A549 (cell line): ENCODE results near the gene EDN2. TPM values are rescaled to one million over a fixed set of nuclear protein-coding genes. Genes with fewer than 3 reads are reported as not detected.

Experiments
- ATAC-seq, 2 experiments: fragments of 200-7000 bp in 1 of 2; fragments of >200 bp in 1 of 2; cut with Nextera tagmentation in 1 of 2; cut with Tn5 transposase in 1 of 2; 3 replicates each; pipeline versions ENCODE4 v1.8.0 to v1.9.1; 2018 to 2020; ENCODE audit warnings: mild to moderate bottlenecking in 1 of 2, moderate library complexity in 1 of 2
- CTCF ChIA-PET: fragments of 300-600 bp; sonication (Branson Sonifier 250); formaldehyde crosslinking; extraction: SDS; loops from one replicate; lab custom pipeline; 2021; ENCODE audit warnings: antibody characterized with exemption, inconsistent platforms; lab: Yijun Ruan, JAX
- POLR2A ChIA-PET: fragments of 350-600 bp; formaldehyde crosslinking; extraction: SDS; loops from one replicate; lab custom pipeline; 2021; ENCODE audit warnings: antibody characterized with exemption, inconsistent platforms; lab: Yijun Ruan, JAX
- DNase-seq, 2 experiments: peaks; one replicate each; pipeline versions ENCODE4 v3.0.0 to v3.0.0-alpha.2; 2011 to 2016; ENCODE audit warnings: low read depth in 1 of 2, low spot score in 1 of 2
- FAIRE-seq: peaks from 2 replicates; lab custom pipeline; 2011; peaks lifted over from hg19 to GRCh38; lab: Jason Lieb, UNC
- H3K27ac ChIP-seq, 2 experiments: fragments of >200 bp; sonication (Bioruptor Twin); formaldehyde crosslinking; 3 replicates each; pipeline ENCODE4 v1.5.1; 2016 to 2017
- H3K4me1 ChIP-seq: fragments of >200 bp; sonication (Bioruptor Twin); formaldehyde crosslinking; 3 replicates; pipeline ENCODE4 v1.6.1; 2016
- H3K4me2 ChIP-seq: fragments of >200 bp; sonication (Bioruptor Twin); formaldehyde crosslinking; 3 replicates; pipeline ENCODE4 v1.6.1; 2016
- H3K4me3 ChIP-seq: fragments of >200 bp; sonication (Bioruptor Twin); formaldehyde crosslinking; 3 replicates; pipeline ENCODE4 v1.5.1; 2016
- H3K9me3 ChIP-seq: fragments of >200 bp; sonication (Bioruptor Twin); formaldehyde crosslinking; 3 replicates; pipeline ENCODE4 v1.6.1; 2016
- CBX2 ChIP-seq: fragments of 200-600 bp; sonication (generic); IDR thresholded peaks from 2 replicates; pipeline ENCODE4 v1.6.1; 2016; ENCODE audit warnings: low read depth, mild to moderate bottlenecking, borderline replicate concordance
- CBX8 ChIP-seq: fragments of 200-600 bp; sonication (generic); IDR thresholded peaks from 2 replicates; pipeline ENCODE4 v1.6.1; 2016
- CEBPB ChIP-seq, 2 experiments: fragments of >200 bp in 1 of 2; sonication (Bioruptor Twin) in 1 of 2; formaldehyde crosslinking in 1 of 2; IDR thresholded peaks; 2 replicates each; pipeline ENCODE4 v1.6.1; 2012 to 2016
- EHMT2 ChIP-seq: fragments of 200-600 bp; sonication (generic); IDR thresholded peaks from 2 replicates; pipeline ENCODE4 v1.6.1; 2016; ENCODE audit warnings: antibody characterized with exemption, low read depth, mild to moderate bottlenecking, moderate library complexity
- ESRRA ChIP-seq: fragments of 150-350 bp; IDR thresholded peaks from 2 replicates; pipeline ENCODE4 v1.6.1; 2014; ENCODE audit warnings: mild to moderate bottlenecking, low read length, borderline replicate concordance
- FOSB ChIP-seq: fragments of 250-450 bp; sonication (Bioruptor Pico); IDR thresholded peaks from 2 replicates; pipeline ENCODE4 v1.5.0; 2020; ENCODE audit warnings: mild to moderate bottlenecking, moderate library complexity
- GATA3 ChIP-seq: IDR thresholded peaks from 2 replicates; pipeline ENCODE4 v1.6.1; 2012; ENCODE audit warnings: borderline replicate concordance
- HEYL ChIP-seq: fragments of 250-450 bp; sonication (Bioruptor Pico); IDR thresholded peaks from 2 replicates; pipeline ENCODE4 v1.8.0; 2021; ENCODE audit warnings: mild to moderate bottlenecking, moderate library complexity
- KDM5A ChIP-seq: fragments of 200-600 bp; sonication (generic); IDR thresholded peaks from 2 replicates; pipeline ENCODE4 v1.6.1; 2016; ENCODE audit warnings: antibody characterized with exemption, mild to moderate bottlenecking
- MAZ ChIP-seq: fragments of 150-350 bp; IDR thresholded peaks from 2 replicates; pipeline ENCODE4 v1.6.1; 2014; ENCODE audit warnings: antibody characterized with exemption, low read depth, low read length, borderline replicate concordance
- MYC ChIP-seq: IDR thresholded peaks from 2 replicates; pipeline ENCODE4 v1.6.1; 2012; ENCODE audit warnings: mild to moderate bottlenecking, inconsistent platforms, low read length, improper control_type of control experiment, borderline replicate concordance
- NFE2L2 ChIP-seq: fragments of 150-350 bp; conservative IDR thresholded peaks from 2 replicates; pipeline ENCODE4 v1.6.1; 2014; ENCODE audit warnings: low read length
- NPAS2 ChIP-seq: fragments of 250-450 bp; sonication (Bioruptor Pico); IDR thresholded peaks from 2 replicates; pipeline ENCODE4 v1.8.0; 2022; ENCODE audit warnings: mild to moderate bottlenecking, moderate library complexity, borderline replicate concordance
- NR3C1 ChIP-seq: fragments of >200 bp; sonication (Bioruptor Twin); formaldehyde crosslinking; IDR thresholded peaks from 3 replicates; pipeline ENCODE4 v1.6.1; 2017
- POLR2A ChIP-seq: IDR thresholded peaks from 2 replicates; pipeline ENCODE4 v1.6.1; 2012; ENCODE audit warnings: mild to moderate bottlenecking, low read length
- POLR2AphosphoS2 ChIP-seq: conservative IDR thresholded peaks from 2 replicates; pipeline ENCODE4 v1.6.1; 2012; ENCODE audit warnings: low read length, improper control_type of control experiment, inconsistent platforms
- RARB ChIP-seq: fragments of 250-450 bp; sonication (Bioruptor Pico); IDR thresholded peaks from 2 replicates; pipeline ENCODE4 v1.8.0; 2021; ENCODE audit warnings: mild to moderate bottlenecking, moderate library complexity
- RCOR1 ChIP-seq: fragments of 150-350 bp; IDR thresholded peaks from 2 replicates; pipeline ENCODE4 v1.6.1; 2014; ENCODE audit warnings: antibody characterized with exemption, low read length, low read depth
- RNF2 ChIP-seq: fragments of 200-600 bp; sonication (generic); IDR thresholded peaks from 2 replicates; pipeline ENCODE4 v1.6.1; 2016; ENCODE audit warnings: low read depth, mild to moderate bottlenecking, antibody characterized with exemption, moderate library complexity, borderline replicate concordance
- TFCP2L1 ChIP-seq: fragments of 250-450 bp; sonication (Bioruptor Pico); IDR thresholded peaks from 2 replicates; pipeline ENCODE4 v1.5.0; 2021; ENCODE audit warnings: mild to moderate bottlenecking
- TP53 ChIP-seq: fragments of 250-450 bp; sonication (Bioruptor Pico); IDR thresholded peaks from 2 replicates; pipeline ENCODE4 v1.5.0; 2021; ENCODE audit warnings: mild to moderate bottlenecking, moderate library complexity
- ZFP36 ChIP-seq: fragments of 450-650 bp; IDR thresholded peaks from 2 replicates; pipeline ENCODE4 v1.6.1; 2014; ENCODE audit warnings: borderline replicate concordance; ENCODE audit not compliant: partially characterized antibody
- ZNF302 ChIP-seq: fragments of 250-450 bp; sonication (Bioruptor Pico); IDR thresholded peaks from 2 replicates; pipeline ENCODE4 v1.9.0; 2021; ENCODE audit warnings: inconsistent platforms, mild to moderate bottlenecking, moderate library complexity
- WGBS: methylation state at CpG from one replicate; pipeline ENCODE4 v1.1.6; 2017; ENCODE audit errors: missing lambda C conversion rate; 5-methylcytosine and 5-hydroxymethylcytosine counted together
- polyA plus RNA-seq, 4 experiments: library from polyadenylated mRNA; depleted of rRNA in 3 of 4; stranded (reverse); fragments of >200 nt; fragmentation: RNase III in 1 of 4; extraction: RNeasy Plus Mini Kit Qiagen cat#74134 plus additional on column Dnase treatment in 1 of 4; gene quantifications; 2 replicates in 3 of 4; 3 replicates in 1 of 4; pipeline ENCODE4 v1.2.3, GENCODE V29; 2011 to 2017
- TF ChIP-seq, protein P1 (sequence below): fragments of 250-450 bp; sonication (Bioruptor Pico); IDR thresholded peaks from 2 replicates; pipeline ENCODE4 v1.5.0; 2020; ENCODE audit warnings: low read depth, mild to moderate bottlenecking, moderate library complexity
- TF ChIP-seq, protein P2 (sequence below): IDR thresholded peaks from 2 replicates; pipeline ENCODE4 v1.6.1; 2012
- TF ChIP-seq, protein P3 (sequence below): IDR thresholded peaks from 2 replicates; pipeline ENCODE4 v1.6.1; 2012
- TF ChIP-seq, protein P4 (sequence below): fragments of >200 bp; sonication (Bioruptor Twin); formaldehyde crosslinking; IDR thresholded peaks from 3 replicates; pipeline ENCODE4 v1.6.1; 2016

EDN2 gene
- polyA plus RNA-seq, 2 of the 4 experiments (the other 2 are of a cell fraction) = 1.2 to 3.2 TPM

DNA sequence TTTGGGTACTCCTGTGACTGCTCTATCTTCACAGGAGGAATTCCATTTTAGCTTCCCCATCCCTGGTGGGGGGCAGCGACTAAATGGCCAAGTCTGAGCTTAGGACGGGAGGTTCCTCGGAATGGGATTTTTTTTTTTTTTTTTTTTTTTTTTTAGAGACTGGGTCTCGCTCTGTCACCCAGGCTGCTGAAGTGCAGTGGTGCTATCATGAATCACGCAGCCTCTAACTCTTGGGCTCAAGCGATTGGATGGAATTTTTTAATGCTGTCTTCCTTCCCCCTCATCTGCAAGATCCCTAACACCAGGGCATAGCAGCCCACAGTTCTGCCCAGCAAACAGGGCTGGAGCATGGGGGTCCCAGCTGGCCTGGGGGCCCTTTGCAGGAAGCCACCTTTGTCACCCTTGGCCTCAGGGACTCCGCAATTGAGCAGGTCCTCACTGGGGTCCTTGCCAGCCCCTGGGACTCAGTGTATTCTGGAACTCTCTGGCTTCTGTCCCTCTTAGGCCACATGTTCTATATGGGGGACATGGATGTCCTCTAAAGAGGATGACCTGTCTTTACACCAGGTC is 13.1 kb upstream of the EDN2 start:
- POLR2A ChIA-PET = no interaction called here
- no peak overlapping the region for H3K4me3 ChIP-seq
- no peak for ATAC-seq
- no peak for FAIRE-seq
- peak overlapping the region; percentile 82 to 100; a peak in 5 of 6 replicates for H3K27ac ChIP-seq
- CTCF ChIA-PET = interaction anchor here (0.7 to 3.6 kb wide), 2 partner anchors 15 to 19 kb away, joined by 4 to 19 read pairs; no protein-coding TSS in a partner anchor
- TF ChIP-seq HEYL (CRISPR knock-in tag) = no peak
- TF ChIP-seq CBX2 = no peak
- TF ChIP-seq ESRRA = no peak
- TF ChIP-seq RNF2 = no peak
- TF ChIP-seq MYC = no peak
- no peak for TF ChIP-seq FOSB
- TF ChIP-seq RCOR1 = no peak
- TF ChIP-seq ZNF302 (CRISPR knock-in tag) = no peak
- no peak for TF ChIP-seq CEBPB (IDR thresholded peaks at IDR 0.05)
- no peak for TF ChIP-seq POLR2A
- H3K4me2 ChIP-seq = peak overlapping the region; percentile 44; the same call in 2 of the 3 replicates
- peaks cover 82% of the 10 kb centered on the region for H3K4me1 ChIP-seq
- WGBS = 93% methylated on average over 6 of the region's 7 CpGs
- H3K9me3 ChIP-seq = no peaks in the 10 kb centered on the region
- DNase-seq = no peak

DNA sequence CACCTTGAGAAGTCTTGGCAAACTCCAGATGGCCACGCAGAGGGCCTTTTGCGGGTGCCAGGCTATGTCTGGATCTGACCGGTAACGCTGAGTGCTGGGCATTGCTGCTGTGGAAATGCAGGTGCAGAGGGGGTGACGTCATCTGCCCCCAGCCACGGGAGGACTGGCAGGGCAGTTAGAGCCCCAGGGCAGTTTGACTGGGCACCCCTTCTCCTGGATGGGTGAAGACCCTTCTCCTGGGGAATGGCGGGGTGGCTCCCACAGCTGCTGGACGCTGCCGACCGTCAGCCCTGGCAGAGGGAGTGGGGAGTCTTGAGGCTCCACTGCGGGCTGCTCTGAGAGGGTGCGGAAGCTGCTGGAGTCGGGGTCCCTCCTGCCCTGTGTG is 12.6 kb upstream of the EDN2 start:
- CTCF ChIA-PET = interaction anchor here (0.7 to 5.5 kb wide), 3 partner anchors 14 to 20 kb away, joined by 4 to 45 read pairs (median 19); partner anchors contain the start of gene EDN2
- no peak for TF ChIP-seq POLR2AphosphoS2
- no peak for TF ChIP-seq GATA3
- TF ChIP-seq, protein P1, sequence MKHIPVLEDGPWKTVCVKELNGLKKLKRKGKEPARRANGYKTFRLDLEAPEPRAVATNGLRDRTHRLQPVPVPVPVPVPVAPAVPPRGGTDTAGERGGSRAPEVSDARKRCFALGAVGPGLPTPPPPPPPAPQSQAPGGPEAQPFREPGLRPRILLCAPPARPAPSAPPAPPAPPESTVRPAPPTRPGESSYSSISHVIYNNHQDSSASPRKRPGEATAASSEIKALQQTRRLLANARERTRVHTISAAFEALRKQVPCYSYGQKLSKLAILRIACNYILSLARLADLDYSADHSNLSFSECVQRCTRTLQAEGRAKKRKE (CRISPR knock-in tag) = no peak
- no peak for TF ChIP-seq ZFP36
- no peak for TF ChIP-seq NPAS2 (CRISPR knock-in tag)
- no peak for TF ChIP-seq CBX8
- TF ChIP-seq, protein P2, sequence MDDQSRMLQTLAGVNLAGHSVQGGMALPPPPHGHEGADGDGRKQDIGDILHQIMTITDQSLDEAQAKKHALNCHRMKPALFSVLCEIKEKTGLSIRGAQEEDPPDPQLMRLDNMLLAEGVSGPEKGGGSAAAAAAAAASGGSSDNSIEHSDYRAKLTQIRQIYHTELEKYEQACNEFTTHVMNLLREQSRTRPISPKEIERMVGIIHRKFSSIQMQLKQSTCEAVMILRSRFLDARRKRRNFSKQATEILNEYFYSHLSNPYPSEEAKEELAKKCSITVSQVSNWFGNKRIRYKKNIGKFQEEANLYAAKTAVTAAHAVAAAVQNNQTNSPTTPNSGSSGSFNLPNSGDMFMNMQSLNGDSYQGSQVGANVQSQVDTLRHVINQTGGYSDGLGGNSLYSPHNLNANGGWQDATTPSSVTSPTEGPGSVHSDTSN = no peak
- TF ChIP-seq POLR2A = no peak
- TF ChIP-seq KDM5A = no peak
- no peak for TF ChIP-seq NR3C1
- TF ChIP-seq NFE2L2 = no peak
- POLR2A ChIA-PET = no interaction called here
- H3K9me3 ChIP-seq = no peaks in the 10 kb centered on the region
- 97% methylated on average over 7 of the region's 13 CpGs for WGBS
- no peak overlapping the region for H3K4me3 ChIP-seq
- peaks cover 87% of the 10 kb centered on the region for H3K4me1 ChIP-seq
- no peak for FAIRE-seq
- peak overlapping the region; percentile 82 to 100 for H3K27ac ChIP-seq
- ATAC-seq = no peak
- DNase-seq = no peak
- peak overlapping the region; percentile 83; the same call in 2 of the 3 replicates for H3K4me2 ChIP-seq

DNA sequence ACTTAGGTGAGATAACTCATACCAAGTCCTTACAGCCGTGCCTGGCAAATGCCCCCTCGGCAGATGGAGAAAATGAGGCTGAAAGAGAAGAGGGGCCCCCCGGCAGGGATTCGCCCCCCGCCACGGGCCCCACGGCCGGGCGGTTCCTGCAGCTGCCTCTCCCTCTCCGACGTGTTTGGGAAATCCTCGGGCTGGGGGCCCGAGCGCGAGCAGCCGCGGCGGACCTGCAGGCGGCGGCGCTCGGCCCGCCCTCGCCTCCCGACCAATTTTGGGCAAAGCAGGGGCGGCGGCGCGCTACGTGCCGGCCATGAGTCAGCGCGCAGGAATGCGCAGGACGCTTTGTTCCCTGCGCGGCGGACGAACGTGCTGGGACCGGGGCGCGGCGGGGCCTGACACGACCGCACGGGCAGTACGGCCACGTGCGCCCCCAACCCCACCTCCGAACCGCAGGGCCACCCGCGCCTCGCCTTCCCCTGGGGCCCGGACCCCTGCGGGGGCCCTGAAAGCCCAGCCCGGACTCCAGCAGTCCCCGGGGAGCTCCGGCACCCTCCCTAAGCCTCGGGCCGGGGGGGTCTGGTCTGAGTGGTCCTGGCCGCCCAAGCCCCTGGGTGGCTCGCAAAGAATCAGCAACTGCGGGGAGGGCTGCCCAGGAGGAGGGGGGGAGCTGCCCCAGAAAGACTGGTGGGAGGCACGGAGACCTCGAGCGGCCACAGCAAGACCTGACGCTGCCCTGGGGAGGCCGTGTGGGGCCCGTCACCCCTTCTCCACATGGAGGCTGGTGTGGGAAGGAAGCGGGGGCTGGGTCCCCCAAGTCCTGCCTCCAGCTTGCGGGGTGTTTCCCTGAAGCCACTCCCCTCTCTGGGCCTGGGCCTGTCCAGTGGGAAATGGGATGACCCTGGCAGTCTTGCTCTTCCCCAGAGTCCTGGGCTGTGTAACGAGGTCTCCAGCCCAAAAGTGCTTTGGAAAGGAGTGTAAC is 11.9 kb upstream of the EDN2 start:
- FAIRE-seq (no peak), ATAC-seq (peak; percentile 57 to 70), DNase-seq (peak in 1 of 2 experiments; percentile 82)
- H3K4me3 ChIP-seq = peak overlapping the region; percentile 33
- no peaks in the 10 kb centered on the region for H3K9me3 ChIP-seq
- H3K4me2 ChIP-seq = peak overlapping the region; percentile 83
- H3K4me1 ChIP-seq = peaks cover 90% of the 10 kb centered on the region
- peak overlapping the region; percentile 82 to 100 for H3K27ac ChIP-seq
- CTCF ChIA-PET = interaction anchor here (0.5 to 5.5 kb wide), 7 partner anchors 13 to 1478 kb away, joined by 3 to 45 read pairs (median 5); partner anchors contain the start of gene EDN2
- POLR2A ChIA-PET = no interaction called here
- WGBS = 7% methylated on average over 15 of the region's 74 CpGs
- TF ChIP-seq TFCP2L1 (CRISPR knock-in tag) (0 out of 2 replicates have a peak, but pooled peaks have one; percentile 51), TP53 (CRISPR knock-in tag) (no peak), MAZ (no peak), RARB (CRISPR knock-in tag) (no peak), NPAS2 (CRISPR knock-in tag) (no peak), EHMT2 (no peak), KDM5A (no peak), NFE2L2 (no peak)
- TF ChIP-seq, protein P3, sequence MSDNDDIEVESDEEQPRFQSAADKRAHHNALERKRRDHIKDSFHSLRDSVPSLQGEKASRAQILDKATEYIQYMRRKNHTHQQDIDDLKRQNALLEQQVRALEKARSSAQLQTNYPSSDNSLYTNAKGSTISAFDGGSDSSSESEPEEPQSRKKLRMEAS = peak; percentile 93
- TF ChIP-seq, protein P1 (CRISPR knock-in tag) = no peak
- TF ChIP-seq, protein P2 = no peak
- TF ChIP-seq, protein P4, sequence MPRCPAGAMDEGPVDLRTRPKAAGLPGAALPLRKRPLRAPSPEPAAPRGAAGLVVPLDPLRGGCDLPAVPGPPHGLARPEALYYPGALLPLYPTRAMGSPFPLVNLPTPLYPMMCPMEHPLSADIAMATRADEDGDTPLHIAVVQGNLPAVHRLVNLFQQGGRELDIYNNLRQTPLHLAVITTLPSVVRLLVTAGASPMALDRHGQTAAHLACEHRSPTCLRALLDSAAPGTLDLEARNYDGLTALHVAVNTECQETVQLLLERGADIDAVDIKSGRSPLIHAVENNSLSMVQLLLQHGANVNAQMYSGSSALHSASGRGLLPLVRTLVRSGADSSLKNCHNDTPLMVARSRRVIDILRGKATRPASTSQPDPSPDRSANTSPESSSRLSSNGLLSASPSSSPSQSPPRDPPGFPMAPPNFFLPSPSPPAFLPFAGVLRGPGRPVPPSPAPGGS = no peak
